Subcutaneous adipose tissue (tissue), 4 donors: ENCODE data around the gene ZNF91. TPM values are rescaled to one million over a fixed set of nuclear protein-coding genes. Genes with fewer than 3 reads are reported as not detected.

Source experiments
- total RNA-seq, 4 donors: library from RNA; depleted of rRNA; stranded (reverse); fragments of >200 nt; gene quantifications; one replicate each; pipeline ENCODE4 v1.1.0, GENCODE V29; 2016
- TF ChIP-seq, protein P1 (sequence below): fragments of 450-650 bp; IDR thresholded peaks from one replicate; pipeline ENCODE4 v1.5.1; 2016; ENCODE audit warnings: low read depth, mild to moderate bottlenecking, control low read depth, antibody characterized with exemption, moderate library complexity

The ZNF91 gene
- total RNA-seq, 4 donors from 2014 or later = 75.3 to 158 (median 108) TPM

GRCh38 chr19:23420824-23421223, 25.6 kb upstream of the ZNF91 start:
- TF ChIP-seq, protein P1, sequence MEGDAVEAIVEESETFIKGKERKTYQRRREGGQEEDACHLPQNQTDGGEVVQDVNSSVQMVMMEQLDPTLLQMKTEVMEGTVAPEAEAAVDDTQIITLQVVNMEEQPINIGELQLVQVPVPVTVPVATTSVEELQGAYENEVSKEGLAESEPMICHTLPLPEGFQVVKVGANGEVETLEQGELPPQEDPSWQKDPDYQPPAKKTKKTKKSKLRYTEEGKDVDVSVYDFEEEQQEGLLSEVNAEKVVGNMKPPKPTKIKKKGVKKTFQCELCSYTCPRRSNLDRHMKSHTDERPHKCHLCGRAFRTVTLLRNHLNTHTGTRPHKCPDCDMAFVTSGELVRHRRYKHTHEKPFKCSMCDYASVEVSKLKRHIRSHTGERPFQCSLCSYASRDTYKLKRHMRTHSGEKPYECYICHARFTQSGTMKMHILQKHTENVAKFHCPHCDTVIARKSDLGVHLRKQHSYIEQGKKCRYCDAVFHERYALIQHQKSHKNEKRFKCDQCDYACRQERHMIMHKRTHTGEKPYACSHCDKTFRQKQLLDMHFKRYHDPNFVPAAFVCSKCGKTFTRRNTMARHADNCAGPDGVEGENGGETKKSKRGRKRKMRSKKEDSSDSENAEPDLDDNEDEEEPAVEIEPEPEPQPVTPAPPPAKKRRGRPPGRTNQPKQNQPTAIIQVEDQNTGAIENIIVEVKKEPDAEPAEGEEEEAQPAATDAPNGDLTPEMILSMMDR = no peak

- TF ChIP-seq, protein P1 = no peak
These were observed 20.4 kb upstream of the ZNF91 start for GRCh38 chr19:23415561-23416191.

- TF ChIP-seq, protein P1 = no peak
These were observed 19.8 kb upstream of the ZNF91 start for GRCh38 chr19:23415034-23415433.

- TF ChIP-seq, protein P1 = no peak
These were observed 14.9 kb upstream of the ZNF91 start for GRCh38 chr19:23410155-23410554.

DNA sequence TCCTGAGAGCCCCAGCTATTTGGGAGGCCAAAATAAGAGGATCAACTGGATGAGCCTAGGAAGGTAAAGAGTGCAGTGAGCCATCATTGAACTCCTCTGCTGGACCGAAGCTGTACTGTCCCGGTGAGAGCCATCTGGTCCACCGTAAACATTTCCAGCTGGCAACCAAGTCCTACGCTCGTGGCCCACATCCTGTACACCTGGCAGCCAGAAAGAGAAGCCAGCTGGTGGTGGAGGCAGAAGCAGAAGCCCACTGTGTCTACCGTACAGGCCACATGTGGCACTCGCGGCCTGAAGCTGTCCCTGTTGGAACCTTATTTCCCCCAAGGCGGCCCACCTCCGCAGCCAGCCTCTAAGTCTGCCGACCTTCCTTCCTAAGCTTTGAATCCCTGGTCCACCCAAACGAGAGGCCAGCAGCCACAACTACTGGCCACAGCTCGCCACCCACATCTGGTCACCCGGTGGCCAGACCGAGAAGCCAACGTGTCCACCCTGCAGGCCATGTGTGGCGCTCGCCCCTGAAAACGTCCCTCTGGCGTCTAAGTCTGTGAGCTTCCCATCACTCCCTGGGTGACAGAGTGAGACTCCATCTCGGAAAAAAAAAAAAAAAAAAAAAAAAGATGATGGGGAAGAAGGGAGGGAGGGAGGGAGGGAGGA, 14.2 kb upstream of the ZNF91 start:
- TF ChIP-seq, protein P1 = no peak

DNA sequence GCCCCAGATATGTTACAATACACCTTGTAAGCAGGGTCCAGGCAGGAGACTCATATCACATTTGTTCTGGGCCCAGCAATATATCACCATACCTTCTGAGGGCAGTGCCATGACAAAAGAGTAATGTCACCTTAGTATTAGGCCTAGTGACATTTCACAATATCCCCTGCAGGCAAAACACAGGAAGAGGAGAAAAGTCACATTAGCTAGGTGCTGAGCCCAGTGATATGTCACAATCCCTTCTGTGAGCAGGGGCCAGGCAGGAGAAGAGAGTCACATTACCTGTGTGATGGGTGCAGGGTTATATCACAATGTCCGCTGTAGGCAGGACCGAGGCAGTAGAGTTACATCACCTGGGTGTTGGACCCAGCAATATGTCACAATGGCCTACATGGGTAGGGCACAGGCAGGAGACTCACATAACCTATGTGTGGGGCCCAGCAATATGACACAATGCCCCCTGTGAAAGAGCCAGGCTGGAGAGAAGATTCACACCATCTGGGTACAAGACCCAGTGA, 12.4 kb upstream of the ZNF91 start:
- TF ChIP-seq, protein P1 = no peak

- TF ChIP-seq, protein P1 = no peak
These were observed 11.4 kb upstream of the ZNF91 start for GRCh38 chr19:23406721-23407120.
